ENCODE data around the gene ADIRF.

GRCh38 chr10:86941426-86941825 lies 26.9 kb upstream of the ADIRF start:
- TF ChIP-seq CTCF (IDR thresholded peaks at IDR 0.05; ENCODE audit: poor library complexity, severe bottlenecking) (no peak), EZH2 (IDR thresholded peaks at IDR 0.05; ENCODE audit: borderline replicate concordance, insufficient read depth, low read length, poor library complexity, severe bottlenecking) (no peak), SMC3 (conservative IDR thresholded peaks at IDR 0.05; ENCODE audit: poor library complexity) (no peak), POLR2AphosphoS5 (IDR thresholded peaks at IDR 0.05) (no peak), TAF1 (IDR thresholded peaks at IDR 0.05; ENCODE audit: low read depth) (no peak), EP300 (conservative IDR thresholded peaks at IDR 0.05; ENCODE audit: poor library complexity, severe bottlenecking) (no peak), RAD21 (conservative IDR thresholded peaks at IDR 0.05) (no peak), MXI1 (conservative IDR thresholded peaks at IDR 0.05; ENCODE audit: poor library complexity, severe bottlenecking) (no peak)
- TF ChIP-seq, protein P1, sequence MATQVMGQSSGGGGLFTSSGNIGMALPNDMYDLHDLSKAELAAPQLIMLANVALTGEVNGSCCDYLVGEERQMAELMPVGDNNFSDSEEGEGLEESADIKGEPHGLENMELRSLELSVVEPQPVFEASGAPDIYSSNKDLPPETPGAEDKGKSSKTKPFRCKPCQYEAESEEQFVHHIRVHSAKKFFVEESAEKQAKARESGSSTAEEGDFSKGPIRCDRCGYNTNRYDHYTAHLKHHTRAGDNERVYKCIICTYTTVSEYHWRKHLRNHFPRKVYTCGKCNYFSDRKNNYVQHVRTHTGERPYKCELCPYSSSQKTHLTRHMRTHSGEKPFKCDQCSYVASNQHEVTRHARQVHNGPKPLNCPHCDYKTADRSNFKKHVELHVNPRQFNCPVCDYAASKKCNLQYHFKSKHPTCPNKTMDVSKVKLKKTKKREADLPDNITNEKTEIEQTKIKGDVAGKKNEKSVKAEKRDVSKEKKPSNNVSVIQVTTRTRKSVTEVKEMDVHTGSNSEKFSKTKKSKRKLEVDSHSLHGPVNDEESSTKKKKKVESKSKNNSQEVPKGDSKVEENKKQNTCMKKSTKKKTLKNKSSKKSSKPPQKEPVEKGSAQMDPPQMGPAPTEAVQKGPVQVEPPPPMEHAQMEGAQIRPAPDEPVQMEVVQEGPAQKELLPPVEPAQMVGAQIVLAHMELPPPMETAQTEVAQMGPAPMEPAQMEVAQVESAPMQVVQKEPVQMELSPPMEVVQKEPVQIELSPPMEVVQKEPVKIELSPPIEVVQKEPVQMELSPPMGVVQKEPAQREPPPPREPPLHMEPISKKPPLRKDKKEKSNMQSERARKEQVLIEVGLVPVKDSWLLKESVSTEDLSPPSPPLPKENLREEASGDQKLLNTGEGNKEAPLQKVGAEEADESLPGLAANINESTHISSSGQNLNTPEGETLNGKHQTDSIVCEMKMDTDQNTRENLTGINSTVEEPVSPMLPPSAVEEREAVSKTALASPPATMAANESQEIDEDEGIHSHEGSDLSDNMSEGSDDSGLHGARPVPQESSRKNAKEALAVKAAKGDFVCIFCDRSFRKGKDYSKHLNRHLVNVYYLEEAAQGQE (IDR thresholded peaks at IDR 0.05; ENCODE audit: borderline replicate concordance): no peak
